ENCODE measurements around the gene CACNA2D2.
A peak's percentile ranks its signal among the peaks of the same experiment; 100 is the strongest.

CACNA2D2 gene

GRCh38 chr3:50503504-50504342 lies at the start of gene CACNA2D2:
TSS of gene CACNA2D2 (minus strand) at chr3:50503634. CDS start at chr3:50503423, 211 bp downstream.
- peak in 1 of 2 donors; percentile 5 for DNase-seq (ENCODE audit: low read depth in 2 of 2)
- H3K4me3 ChIP-seq (replicated peaks in 1 of 2; ENCODE audit: low read depth in 2 of 2, low read length in 2 of 2): no peak within 1 kb of the TSS
- TF ChIP-seq CTCF (IDR thresholded peaks at IDR 0.05; ENCODE audit: low read depth, low read length): no peak

DNA sequence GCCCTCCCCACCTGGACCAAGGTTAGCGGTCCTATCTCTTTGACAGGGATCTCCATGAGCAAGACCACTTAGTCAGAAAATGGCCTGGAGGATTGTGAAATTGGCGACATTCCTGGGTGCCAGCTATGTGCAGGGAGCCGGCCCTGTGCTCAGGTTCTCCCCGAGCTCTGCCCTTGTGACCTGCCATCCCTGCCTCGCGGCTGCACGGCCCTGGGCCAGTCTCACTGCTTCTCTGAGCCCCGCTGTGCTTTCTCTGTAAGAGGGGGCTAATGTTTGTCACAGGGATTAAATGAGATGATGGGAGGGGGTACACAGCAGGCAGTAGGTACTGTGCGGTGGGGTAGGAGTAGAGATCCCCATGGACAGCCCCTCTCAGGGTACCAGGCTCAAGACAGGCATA lies 49.2 kb upstream of the CACNA2D2 start:
- TF ChIP-seq CTCF (IDR thresholded peaks at IDR 0.05; ENCODE audit: low read depth, low read length): no peak
- no peak for DNase-seq (ENCODE audit: low read depth in 2 of 2)
- no peak overlapping the region for H3K4me3 ChIP-seq (replicated peaks in 1 of 2; ENCODE audit: low read depth in 2 of 2, low read length in 2 of 2)

DNA sequence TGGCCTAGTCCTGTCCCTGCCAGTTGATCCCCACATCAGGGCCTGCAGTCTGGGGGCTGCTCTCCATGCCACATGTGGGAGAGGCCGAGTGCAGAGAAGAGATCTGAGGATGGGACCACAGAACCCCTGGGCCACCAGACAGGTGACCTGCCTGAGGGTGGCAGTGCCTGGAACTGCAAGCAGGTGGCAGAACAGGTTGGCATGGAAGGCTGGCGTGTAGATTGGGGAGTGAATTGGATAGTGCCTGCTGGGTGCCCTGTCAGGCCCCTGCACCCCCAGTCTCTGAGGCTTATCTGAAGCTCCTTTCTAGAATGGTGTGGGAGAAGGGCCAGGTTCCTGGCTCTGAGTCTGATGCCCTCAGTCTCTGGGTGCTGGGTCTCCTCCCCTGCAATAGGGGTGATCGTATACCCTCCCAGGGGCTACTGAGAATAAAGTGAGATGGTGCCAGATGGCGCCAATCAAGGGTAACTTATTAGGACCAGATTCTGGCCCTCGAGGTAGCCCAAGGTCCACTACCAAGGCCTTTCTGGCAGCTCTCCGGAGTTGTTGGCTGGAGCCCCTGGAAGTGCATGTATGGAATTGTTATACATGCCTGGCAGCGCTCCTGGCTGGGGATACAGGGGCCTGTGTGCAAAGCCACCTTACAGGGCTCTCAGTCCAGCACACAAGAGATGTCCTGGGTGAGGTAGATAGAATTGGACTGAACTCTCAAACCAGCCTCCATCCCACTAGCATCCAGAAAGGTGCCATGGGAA lies 48.4 kb upstream of the CACNA2D2 start:
- TF ChIP-seq CTCF (IDR thresholded peaks at IDR 0.05; ENCODE audit: low read depth, low read length): no peak
- H3K4me3 ChIP-seq (replicated peaks in 1 of 2; ENCODE audit: low read depth in 2 of 2, low read length in 2 of 2): no peak overlapping the region
- DNase-seq (ENCODE audit: low read depth in 2 of 2): no peak

GRCh38 chr3:50551054-50551659 lies 47.7 kb upstream of the CACNA2D2 start:
- no peak overlapping the region for H3K4me3 ChIP-seq (replicated peaks in 1 of 2; ENCODE audit: low read depth in 2 of 2, low read length in 2 of 2)
- no peak for TF ChIP-seq CTCF (IDR thresholded peaks at IDR 0.05; ENCODE audit: low read depth, low read length)
- peak in 1 of 2 donors; percentile 32 for DNase-seq (ENCODE audit: low read depth in 2 of 2)

DNA sequence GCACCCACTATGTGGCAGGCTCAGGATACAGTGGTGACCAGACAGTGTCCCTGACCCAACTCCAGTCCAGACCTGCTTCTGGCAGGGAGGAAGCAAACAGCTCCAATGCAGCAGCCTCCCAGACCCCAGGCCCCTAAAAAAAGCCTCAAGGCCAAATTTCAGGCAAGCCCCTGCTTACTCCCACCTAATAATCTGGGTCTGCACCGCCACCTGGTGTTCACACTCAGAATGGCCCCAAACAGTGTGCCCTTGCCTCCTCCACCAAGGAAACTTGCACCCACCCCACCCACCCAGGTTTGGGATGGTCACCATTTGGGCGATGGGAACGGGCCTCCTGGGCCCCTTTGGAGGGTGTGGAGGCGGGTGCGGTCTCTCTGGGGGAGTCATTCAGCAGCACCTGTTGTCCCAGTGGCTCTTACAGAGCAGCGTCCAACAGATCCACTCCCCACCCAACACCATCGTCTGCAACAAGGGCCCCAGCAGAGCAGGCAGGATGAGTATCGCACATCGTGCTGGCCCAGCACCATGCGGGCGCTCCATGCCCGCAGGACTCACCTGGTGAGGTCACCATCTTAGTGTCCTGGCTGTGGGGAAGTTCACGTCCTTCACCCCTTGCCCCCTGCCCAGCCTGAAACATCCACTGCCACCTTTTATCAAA lies 46.8 kb upstream of the CACNA2D2 start:
- TF ChIP-seq CTCF (IDR thresholded peaks at IDR 0.05; ENCODE audit: low read depth, low read length): peak; percentile 82
- peak; percentile 48 to 49 for DNase-seq (ENCODE audit: low read depth in 2 of 2)
- no peak overlapping the region for H3K4me3 ChIP-seq (replicated peaks in 1 of 2; ENCODE audit: low read depth in 2 of 2, low read length in 2 of 2)

DNA sequence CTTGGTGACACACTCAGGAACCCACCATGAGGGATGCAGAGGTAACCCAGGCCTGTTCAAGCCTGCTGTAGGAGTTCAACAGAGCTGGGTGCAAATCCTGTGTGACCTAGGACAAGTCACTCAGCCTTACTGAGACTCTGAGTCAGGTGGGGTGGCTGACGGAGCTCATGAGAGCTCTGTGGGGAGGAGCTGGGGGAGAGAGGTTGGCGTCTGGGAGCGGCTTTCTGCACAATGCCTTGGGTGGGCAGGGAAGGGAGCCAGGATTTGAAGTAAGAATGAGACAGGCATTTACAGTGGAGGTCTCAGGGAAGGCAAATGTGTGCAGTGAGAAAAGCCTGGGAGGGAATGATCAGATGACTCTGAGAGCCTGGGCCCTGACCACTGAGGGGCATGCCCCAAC lies 45.8 kb upstream of the CACNA2D2 start:
- DNase-seq (ENCODE audit: low read depth in 2 of 2): no peak
- no peak for TF ChIP-seq CTCF (IDR thresholded peaks at IDR 0.05; ENCODE audit: low read depth, low read length)
- no peak overlapping the region for H3K4me3 ChIP-seq (replicated peaks in 1 of 2; ENCODE audit: low read depth in 2 of 2, low read length in 2 of 2)

Measured in cardiac fibroblast (primary cell).